ENCODE measurements around the gene HOXC4. TPM values are rescaled to one million over a fixed set of nuclear protein-coding genes. Genes with fewer than 3 reads are reported as not detected.

The HOXC4 gene
- total RNA-seq, 1 donor from 2014 or later: 67.4 TPM

- peak overlapping the region; percentile 1 for H3K27ac Mint-ChIP-seq
- DNase-seq (ENCODE audit: low spot score in 2 of 2, unreplicated experiment in 2 of 2): no peak
- no peaks in the 10 kb centered on the region for H3K9me3 Mint-ChIP-seq
- H3K4me3 Mint-ChIP-seq: peak overlapping the region; percentile 24
- peaks cover 37% of the 10 kb centered on the region for H3K4me1 Mint-ChIP-seq
- peaks cover 2% of the 10 kb centered on the region for H3K36me3 Mint-ChIP-seq
- TF ChIP-seq CTCF (IDR thresholded peaks at IDR 0.05; ENCODE audit: unreplicated experiment): no peak
- H3K27me3 Mint-ChIP-seq (ENCODE audit: low read depth): peaks cover 86% of the 10 kb centered on the region
These were observed 38.4 kb upstream of the HOXC4 start for GRCh38 chr12:54015018-54015931.

- H3K9me3 Mint-ChIP-seq: no peaks in the 10 kb centered on the region
- peaks cover 86% of the 10 kb centered on the region for H3K27me3 Mint-ChIP-seq (ENCODE audit: low read depth)
- peak overlapping the region; percentile 81 for H3K4me3 Mint-ChIP-seq
- H3K27ac Mint-ChIP-seq: no peak overlapping the region
- peaks cover 31% of the 10 kb centered on the region for H3K4me1 Mint-ChIP-seq
- no peak for TF ChIP-seq CTCF (IDR thresholded peaks at IDR 0.05; ENCODE audit: unreplicated experiment)
- no peak for DNase-seq (ENCODE audit: low spot score in 2 of 2, unreplicated experiment in 2 of 2)
- peaks cover under 1% of the 10 kb centered on the region for H3K36me3 Mint-ChIP-seq
These were observed 37.6 kb upstream of the HOXC4 start for GRCh38 chr12:54016051-54016450.

GRCh38 chr12:54016478-54016964 lies 37.1 kb upstream of the HOXC4 start:
- no peak for TF ChIP-seq CTCF (IDR thresholded peaks at IDR 0.05; ENCODE audit: unreplicated experiment)
- H3K4me3 Mint-ChIP-seq: peak overlapping the region; percentile 81
- DNase-seq (ENCODE audit: low spot score in 2 of 2, unreplicated experiment in 2 of 2): no peak

GRCh38 chr12:54017027-54017788 lies 36.4 kb upstream of the HOXC4 start:
- no peaks in the 10 kb centered on the region for H3K36me3 Mint-ChIP-seq
- peaks cover 37% of the 10 kb centered on the region for H3K4me1 Mint-ChIP-seq
- peak overlapping the region; percentile 95 for H3K27ac Mint-ChIP-seq
- peak overlapping the region; percentile 81 for H3K4me3 Mint-ChIP-seq
- H3K27me3 Mint-ChIP-seq (ENCODE audit: low read depth): peaks cover 86% of the 10 kb centered on the region
- no peak for DNase-seq (ENCODE audit: low spot score in 2 of 2, unreplicated experiment in 2 of 2)
- no peak for TF ChIP-seq CTCF (IDR thresholded peaks at IDR 0.05; ENCODE audit: unreplicated experiment)
- no peaks in the 10 kb centered on the region for H3K9me3 Mint-ChIP-seq

More at GRCh38 chr12:54016478-54016964, 37.1 kb upstream of the HOXC4 start:
- Mint-ChIP-seq H3K27ac (peak overlapping the region; percentile 59), H3K4me1 (peaks cover 31% of the 10 kb centered on the region), H3K36me3 (no peaks in the 10 kb centered on the region), H3K9me3 (no peaks in the 10 kb centered on the region), H3K27me3 (ENCODE audit: low read depth) (peaks cover 86% of the 10 kb centered on the region)

- DNase-seq (ENCODE audit: low spot score in 2 of 2, unreplicated experiment in 2 of 2): peak; percentile 74 to 86
- peaks cover 86% of the 10 kb centered on the region for H3K27me3 Mint-ChIP-seq (ENCODE audit: low read depth)
- TF ChIP-seq CTCF (IDR thresholded peaks at IDR 0.05; ENCODE audit: unreplicated experiment): no peak
- H3K36me3 Mint-ChIP-seq: no peaks in the 10 kb centered on the region
- H3K4me3 Mint-ChIP-seq: peak overlapping the region; percentile 81
- peak overlapping the region; percentile 95 for H3K27ac Mint-ChIP-seq
- no peaks in the 10 kb centered on the region for H3K9me3 Mint-ChIP-seq
- peaks cover 42% of the 10 kb centered on the region for H3K4me1 Mint-ChIP-seq
These were observed 35.7 kb upstream of the HOXC4 start for GRCh38 chr12:54017878-54018467.

Measured in mesothelial cell of epicardium (in vitro differentiated cells).